Stimulated activated naive CD8-positive, alpha-beta T cell treated with anti-CD3 and anti-CD28 coated beads, Interleukin-15, Interleukin-2, amounts not matched to agents 100 ng/mL and 50 ng/mL, for 24 hours (primary cell): ENCODE data around the gene SCAF4.
A peak's percentile ranks its signal among the peaks of the same experiment; 100 is the strongest.
"Not testable (repeated sequence)": the region's sequence is repeated elsewhere in the genome, so short reads cannot be mapped to it uniquely, and the experiment has no call there.

Source experiments
- H3K27ac Mint-ChIP-seq: one replicate; pipeline ENCODE4 v1.8.0; 2021; ENCODE audit warnings: mild to moderate bottlenecking, mixed read lengths
- H3K27me3 Mint-ChIP-seq: one replicate; pipeline ENCODE4 v1.8.0; 2021; ENCODE audit warnings: mixed read lengths
- H3K36me3 Mint-ChIP-seq: one replicate; pipeline ENCODE4 v1.8.0; 2021; ENCODE audit warnings: low read depth, mixed read lengths
- H3K4me1 Mint-ChIP-seq: one replicate; pipeline ENCODE4 v1.8.0; 2021; ENCODE audit warnings: low read depth, mixed read lengths
- H3K4me3 Mint-ChIP-seq: one replicate; pipeline ENCODE4 v1.8.0; 2021; ENCODE audit warnings: mild to moderate bottlenecking, mixed read lengths
- H3K9me3 Mint-ChIP-seq: one replicate; pipeline ENCODE4 v1.8.0; 2021; ENCODE audit warnings: mixed read lengths

The SCAF4 gene

GRCh38 chr21:31659536-31660258 is 72.2 kb downstream of the SCAF4 start, which contains the start of gene SOD1:
Gene SOD1 (plus strand): TSS chr21:31659693. CDS start chr21:31659770, 77 bp downstream.
- Mint-ChIP-seq H3K4me1 (peaks cover 72% of the 10 kb centered on the region), H3K27ac (peak within 1 kb of the TSS; percentile 99), H3K27me3 (no peaks in the 10 kb centered on the region), H3K36me3 (peaks cover 41% of the 10 kb centered on the region), H3K4me3 (peak within 1 kb of the TSS; percentile 96), H3K9me3 (no peaks in the 10 kb centered on the region)

- H3K4me3 Mint-ChIP-seq = peak overlapping the region; percentile 94
- no peaks in the 10 kb centered on the region for H3K9me3 Mint-ChIP-seq
- H3K27ac Mint-ChIP-seq = peak overlapping the region; percentile 99
- peaks cover 36% of the 10 kb centered on the region for H3K36me3 Mint-ChIP-seq
- H3K27me3 Mint-ChIP-seq = no peaks in the 10 kb centered on the region
- H3K4me1 Mint-ChIP-seq = peaks cover 70% of the 10 kb centered on the region
Observed at GRCh38 chr21:31659286-31659535, 72.7 kb downstream of the SCAF4 start.

- H3K27me3 Mint-ChIP-seq = no peaks in the 10 kb centered on the region
- no peak overlapping the region for H3K4me3 Mint-ChIP-seq
- peaks cover 61% of the 10 kb centered on the region for H3K4me1 Mint-ChIP-seq
- no peaks in the 10 kb centered on the region for H3K9me3 Mint-ChIP-seq
- H3K27ac Mint-ChIP-seq = no peak overlapping the region
- peaks cover 28% of the 10 kb centered on the region for H3K36me3 Mint-ChIP-seq
Observed at GRCh38 chr21:31658053-31658452, 73.9 kb downstream of the SCAF4 start.

GRCh38 chr21:31656199-31657095 is 75.5 kb downstream of the SCAF4 start:
- Mint-ChIP-seq H3K27me3 (no peaks in the 10 kb centered on the region), H3K4me3 (peak overlapping the region; percentile 42), H3K9me3 (no peaks in the 10 kb centered on the region), H3K27ac (peak overlapping the region; percentile 65), H3K36me3 (peaks cover 12% of the 10 kb centered on the region), H3K4me1 (peaks cover 45% of the 10 kb centered on the region)

- not testable (repeated sequence) for H3K27me3 Mint-ChIP-seq, H3K36me3 Mint-ChIP-seq, H3K9me3 Mint-ChIP-seq
- Mint-ChIP-seq H3K4me1 (peaks cover 32% of the 10 kb centered on the region), H3K4me3 (peak overlapping the region; percentile 72), H3K27ac (peak overlapping the region; percentile 76)
Observed at GRCh38 chr21:31654821-31655580, 76.9 kb downstream of the SCAF4 start.

- Mint-ChIP-seq H3K36me3 (no peaks in the 10 kb centered on the region), H3K27me3 (no peaks in the 10 kb centered on the region), H3K4me3 (no peak overlapping the region), H3K4me1 (peaks cover 32% of the 10 kb centered on the region), H3K27ac (no peak overlapping the region), H3K9me3 (no peaks in the 10 kb centered on the region)
Observed at GRCh38 chr21:31654340-31654739, 77.6 kb downstream of the SCAF4 start.

GRCh38 chr21:31651491-31651890 is 80.4 kb downstream of the SCAF4 start:
- H3K27ac Mint-ChIP-seq, H3K9me3 Mint-ChIP-seq, H3K36me3 Mint-ChIP-seq, H3K27me3 Mint-ChIP-seq, H3K4me3 Mint-ChIP-seq: not testable (repeated sequence)
- peaks cover 21% of the 10 kb centered on the region for H3K4me1 Mint-ChIP-seq

- Mint-ChIP-seq H3K4me3 (no peak overlapping the region), H3K27me3 (no peaks in the 10 kb centered on the region), H3K36me3 (no peaks in the 10 kb centered on the region), H3K27ac (no peak overlapping the region), H3K4me1 (peaks cover 15% of the 10 kb centered on the region), H3K9me3 (no peaks in the 10 kb centered on the region)
Observed at GRCh38 chr21:31650930-31651329, 81.0 kb downstream of the SCAF4 start.

- H3K27ac Mint-ChIP-seq = no peak overlapping the region
- H3K4me3 Mint-ChIP-seq = no peak overlapping the region
- H3K4me1 Mint-ChIP-seq = no peaks in the 10 kb centered on the region
- no peaks in the 10 kb centered on the region for H3K27me3 Mint-ChIP-seq
- no peaks in the 10 kb centered on the region for H3K9me3 Mint-ChIP-seq
- H3K36me3 Mint-ChIP-seq = no peaks in the 10 kb centered on the region
Observed at GRCh38 chr21:31647650-31648049, 84.3 kb downstream of the SCAF4 start.

GRCh38 chr21:31644643-31645042 is 87.3 kb downstream of the SCAF4 start:
- no peaks in the 10 kb centered on the region for H3K36me3 Mint-ChIP-seq
- no peak overlapping the region for H3K4me3 Mint-ChIP-seq
- H3K27ac Mint-ChIP-seq = no peak overlapping the region
- H3K9me3 Mint-ChIP-seq = no peaks in the 10 kb centered on the region
- no peaks in the 10 kb centered on the region for H3K4me1 Mint-ChIP-seq
- peaks cover 2% of the 10 kb centered on the region for H3K27me3 Mint-ChIP-seq

GRCh38 chr21:31641416-31641922 is 90.4 kb downstream of the SCAF4 start:
- H3K27ac Mint-ChIP-seq = no peak overlapping the region
- no peaks in the 10 kb centered on the region for H3K9me3 Mint-ChIP-seq
- no peaks in the 10 kb centered on the region for H3K36me3 Mint-ChIP-seq
- H3K4me3 Mint-ChIP-seq = no peak overlapping the region
- peaks cover 4% of the 10 kb centered on the region for H3K27me3 Mint-ChIP-seq
- H3K4me1 Mint-ChIP-seq = no peaks in the 10 kb centered on the region

GRCh38 chr21:31636874-31637273 is 95.0 kb downstream of the SCAF4 start:
- Mint-ChIP-seq H3K4me1 (no peaks in the 10 kb centered on the region), H3K9me3 (no peaks in the 10 kb centered on the region), H3K27me3 (peaks cover 4% of the 10 kb centered on the region), H3K27ac (no peak overlapping the region), H3K4me3 (no peak overlapping the region), H3K36me3 (no peaks in the 10 kb centered on the region)

GRCh38 chr21:31634993-31635392 is 96.9 kb downstream of the SCAF4 start:
- H3K4me1 Mint-ChIP-seq = no peaks in the 10 kb centered on the region
- no peaks in the 10 kb centered on the region for H3K36me3 Mint-ChIP-seq
- H3K27ac Mint-ChIP-seq = no peak overlapping the region
- peaks cover 4% of the 10 kb centered on the region for H3K27me3 Mint-ChIP-seq
- no peak overlapping the region for H3K4me3 Mint-ChIP-seq
- no peaks in the 10 kb centered on the region for H3K9me3 Mint-ChIP-seq

GRCh38 chr21:31631881-31632280 is 100.0 kb downstream of the SCAF4 start:
- H3K27ac Mint-ChIP-seq, H3K36me3 Mint-ChIP-seq, H3K4me3 Mint-ChIP-seq, H3K9me3 Mint-ChIP-seq, H3K4me1 Mint-ChIP-seq, H3K27me3 Mint-ChIP-seq: not testable (repeated sequence)
